IMR-90 (cell line): ENCODE measurements around the gene ATP6V1F. TPM values are rescaled to one million over a fixed set of nuclear protein-coding genes. Genes with fewer than 3 reads are reported as not detected.

Source experiments
- ATAC-seq: fragments of 200-7000 bp; cut with Tn5 transposase; 2 replicates; pipeline ENCODE4 v1.9.1; 2020; ENCODE audit warnings: low read depth, mild to moderate bottlenecking, moderate library complexity
- BruUV-seq: library from RNA; stranded (reverse); fragments of 400-500 nt; replicated peaks from 2 replicates; lab custom pipeline; 2021; lab: Mats Ljungman, UMichigan
- CTCF ChIA-PET: fragments of 300-600 bp; formaldehyde crosslinking; extraction: SDS; loops from one replicate; lab custom pipeline; 2021; ENCODE audit warnings: antibody characterized with exemption; lab: Yijun Ruan, JAX
- POLR2A ChIA-PET: fragments of 300-600 bp; sonication (Branson Sonifier 250); formaldehyde crosslinking; loops from one replicate; lab custom pipeline; 2022; ENCODE audit warnings: antibody characterized with exemption; ENCODE audit not compliant: unreplicated experiment; lab: Charles Lee
- DNase-seq: peaks from one replicate; pipeline ENCODE4 v3.0.0; 2013
- H2AFZ ChIP-seq: replicated peaks from 2 replicates; pipeline ENCODE3; 2013; ENCODE audit warnings: low read length, mild to moderate bottlenecking; ENCODE audit not compliant: poor library complexity
- H2AK5ac ChIP-seq: 2 replicates; pipeline ENCODE4 v1.6.1; 2013; ENCODE audit warnings: low read depth, low read length, inconsistent platforms
- H2AK9ac ChIP-seq: replicated peaks from 2 replicates; pipeline ENCODE3; 2013; ENCODE audit warnings: mild to moderate bottlenecking, low read depth, low read length, moderate library complexity; ENCODE audit not compliant: poor library complexity
- H2BK120ac ChIP-seq: 2 replicates; pipeline ENCODE4 v1.6.1; 2013; ENCODE audit warnings: low read depth, low read length, inconsistent platforms
- H2BK15ac ChIP-seq: 3 replicates; pipeline ENCODE4 v1.6.1; 2013; ENCODE audit warnings: low read depth, low read length, inconsistent platforms
- H2BK20ac ChIP-seq: 2 replicates; pipeline ENCODE4 v1.6.1; 2013; ENCODE audit warnings: low read depth, mild to moderate bottlenecking, inconsistent platforms, low read length, moderate library complexity
- H2BK5ac ChIP-seq: 2 replicates; pipeline ENCODE4 v1.6.1; 2013; ENCODE audit warnings: mild to moderate bottlenecking, low read depth, low read length, inconsistent platforms; ENCODE audit not compliant: poor library complexity, severe bottlenecking
- H3K14ac ChIP-seq: replicated peaks from 2 replicates; pipeline ENCODE4 v1.6.1; 2013; ENCODE audit warnings: low read depth, low read length, inconsistent platforms
- H3K18ac ChIP-seq: 2 replicates; pipeline ENCODE4 v1.6.1; 2013; ENCODE audit warnings: low read depth, low read length, control low read depth
- H3K23ac ChIP-seq: 2 replicates; pipeline ENCODE4 v1.6.1; 2013; ENCODE audit warnings: low read depth, low read length, inconsistent platforms
- H3K27ac ChIP-seq: 2 replicates; pipeline ENCODE4 v1.5.1; 2013; ENCODE audit warnings: mild to moderate bottlenecking, control low read depth, low read length; ENCODE audit not compliant: insufficient read depth
- H3K27me3 ChIP-seq: 2 replicates; pipeline ENCODE4 v1.6.1; 2013; ENCODE audit warnings: low read length; ENCODE audit not compliant: control insufficient read depth, insufficient read depth
- H3K36me3 ChIP-seq: 2 replicates; pipeline ENCODE4 v1.6.1; 2013; ENCODE audit warnings: low read length, mixed read lengths; ENCODE audit not compliant: control insufficient read depth, insufficient read depth
- H3K4ac ChIP-seq: 2 replicates; pipeline ENCODE4 v1.6.1; 2013; ENCODE audit warnings: low read depth, low read length, inconsistent platforms
- H3K4me1 ChIP-seq: 2 replicates; pipeline ENCODE4 v1.6.1; 2013; ENCODE audit warnings: low read length, mixed read lengths; ENCODE audit not compliant: control insufficient read depth, insufficient read depth
- H3K4me2 ChIP-seq: 2 replicates; pipeline ENCODE4 v1.6.1; 2013; ENCODE audit warnings: low read depth, mild to moderate bottlenecking, control low read depth, low read length, moderate library complexity
- H3K4me3 ChIP-seq: 2 replicates; pipeline ENCODE4 v1.5.1; 2013; ENCODE audit warnings: low read depth, mild to moderate bottlenecking, control low read depth, low read length, moderate library complexity; ENCODE audit not compliant: insufficient read depth
- H3K56ac ChIP-seq: 2 replicates; pipeline ENCODE4 v1.6.1; 2013; ENCODE audit warnings: low read length, inconsistent platforms; ENCODE audit not compliant: insufficient read depth; ENCODE audit errors: extremely low read depth
- H3K79me1 ChIP-seq, 2 experiments: 2 replicates each; pipeline ENCODE4 v1.6.1; 2013; ENCODE audit warnings: low read length in 2 of 2, inconsistent platforms in 1 of 2, low read depth in 1 of 2
- H3K9ac ChIP-seq: 2 replicates; pipeline ENCODE4 v1.6.1; 2013; ENCODE audit warnings: low read depth, low read length, control low read depth
- H3K9me1 ChIP-seq: 2 replicates; pipeline ENCODE4 v1.6.1; 2013; ENCODE audit warnings: low read length, inconsistent platforms; ENCODE audit not compliant: insufficient read depth
- H3K9me3 ChIP-seq: 2 replicates; pipeline ENCODE4 v1.6.1; 2013; ENCODE audit warnings: low read length; ENCODE audit not compliant: control insufficient read depth, insufficient read depth
- H4K20me1 ChIP-seq: 2 replicates; pipeline ENCODE4 v1.6.1; 2013; ENCODE audit warnings: low read length, inconsistent platforms; ENCODE audit not compliant: insufficient read depth
- H4K5ac ChIP-seq: 2 replicates; pipeline ENCODE4 v1.6.1; 2013; ENCODE audit warnings: mild to moderate bottlenecking, low read depth, low read length, control low read depth
- H4K8ac ChIP-seq, 2 experiments: 2 replicates each; pipeline ENCODE4 v1.6.1; 2013; ENCODE audit warnings: low read depth in 2 of 2, low read length in 2 of 2, control low read depth in 1 of 2, inconsistent platforms in 1 of 2
- H4K91ac ChIP-seq: 2 replicates; pipeline ENCODE4 v1.6.1; 2013; ENCODE audit warnings: low read depth, low read length, inconsistent platforms; ENCODE audit not compliant: insufficient read depth
- CEBPB ChIP-seq: IDR thresholded peaks from 2 replicates; pipeline ENCODE4 v1.6.1; 2012; ENCODE audit warnings: low read depth, low read length, improper control_type of control experiment
- CHD1 ChIP-seq: IDR thresholded peaks from 2 replicates; pipeline ENCODE4 v1.6.1; 2012; ENCODE audit warnings: low read depth, low read length, improper control_type of control experiment
- FOS ChIP-seq: fragments of 150-350 bp; IDR thresholded peaks from 2 replicates; pipeline ENCODE4 v1.6.1; 2016; ENCODE audit warnings: low read depth, low read length
- MAFK ChIP-seq: IDR thresholded peaks from 2 replicates; pipeline ENCODE4 v1.6.1; 2012; ENCODE audit warnings: low read depth, low read length, improper control_type of control experiment
- MAZ ChIP-seq: IDR thresholded peaks from 2 replicates; pipeline ENCODE4 v1.6.1; 2012; ENCODE audit warnings: low read depth, mild to moderate bottlenecking, low read length, improper control_type of control experiment, moderate library complexity, borderline replicate concordance
- POLR2A ChIP-seq: IDR thresholded peaks from 2 replicates; pipeline ENCODE4 v1.6.1; 2012; ENCODE audit warnings: mild to moderate bottlenecking, low read depth, low read length
- RAD21 ChIP-seq: IDR thresholded peaks from 2 replicates; pipeline ENCODE4 v1.6.1; 2012; ENCODE audit warnings: low read length, improper control_type of control experiment
- RCOR1 ChIP-seq: IDR thresholded peaks from 2 replicates; pipeline ENCODE4 v1.6.1; 2012; ENCODE audit warnings: mild to moderate bottlenecking, low read length, improper control_type of control experiment; ENCODE audit not compliant: insufficient replicate concordance
- WGBS, 2 experiments: methylation state at CpG; one replicate each; pipeline versions ENCODE4 v1.1.5 to v1.1.7; 2013; ENCODE audit warnings: missing lambda C conversion rate in 2 of 2; ENCODE audit not compliant: insufficient read length in 1 of 2; ENCODE audit errors: extremely low coverage in 2 of 2; 5-methylcytosine and 5-hydroxymethylcytosine counted together
- dilution Hi-C: fragments of 300-500 bp; cut with HindIII; formaldehyde crosslinking; loops from one replicate; pipeline ENCODE4 v1.14.3; 2018; ENCODE audit warnings: low sequenced_read_pairs; ENCODE audit not compliant: unreplicated experiment
- in situ Hi-C: fragments of 300-500 bp; cut with MboI; formaldehyde crosslinking; loops from 3 replicates; pipeline ENCODE4 v1.14.3; 2019; ENCODE audit warnings: low sequenced_read_pairs, inconsistent platforms, mixed read lengths
- intact Hi-C: fragments of 100-400 bp; cut with micrococcal nuclease; formaldehyde crosslinking; loops from 2 replicates; pipeline ENCODE4 v1.10.0; 2022
- polyA plus RNA-seq, 3 experiments: library from polyadenylated mRNA; depleted of rRNA; stranded (reverse); fragments of >200 nt; gene quantifications; 2 replicates each; pipeline ENCODE4 v1.2.3, GENCODE V29; 2012; ENCODE audit warnings: low replicate concordance in 1 of 3
- total RNA-seq: library from RNA; depleted of rRNA; stranded (reverse); fragments of >200 nt; gene quantifications from 2 replicates; pipeline ENCODE4 v1.2.3, GENCODE V29; 2012
- TF ChIP-seq, protein P1 (sequence below): conservative IDR thresholded peaks from 2 replicates; pipeline ENCODE4 v1.5.1; 2012; ENCODE audit warnings: mild to moderate bottlenecking, low read depth, low read length, improper control_type of control experiment

Gene ATP6V1F
- total and polyA plus RNA-seq, 2 of the 4 experiments (the other 2 are of a cell fraction), result 104 to 321 TPM

GRCh38 chr7:128846781-128847444, 15.7 kb upstream of the ATP6V1F start:
- H3K18ac ChIP-seq, result no peak overlapping the region
- no TSS peak for BruUV-seq
- intact Hi-C loops (no loop called here), in situ Hi-C loops (no loop called here), dilution Hi-C loops (no loop called here)
- peaks cover 40 to 76% of the 10 kb centered on the region in 2 experiments for H3K79me1 ChIP-seq
- no peak overlapping the region for H4K91ac ChIP-seq
- H4K5ac ChIP-seq, result no peak overlapping the region
- TF ChIP-seq MAZ, result no peak
- no peak for TF ChIP-seq FOS
- no peak for TF ChIP-seq RAD21
- TF ChIP-seq MAFK, result no peak
- no peak for TF ChIP-seq CHD1
- no peak for TF ChIP-seq POLR2A
- TF ChIP-seq RCOR1, result no peak
- no peak for TF ChIP-seq CEBPB
- TF ChIP-seq, protein P1, sequence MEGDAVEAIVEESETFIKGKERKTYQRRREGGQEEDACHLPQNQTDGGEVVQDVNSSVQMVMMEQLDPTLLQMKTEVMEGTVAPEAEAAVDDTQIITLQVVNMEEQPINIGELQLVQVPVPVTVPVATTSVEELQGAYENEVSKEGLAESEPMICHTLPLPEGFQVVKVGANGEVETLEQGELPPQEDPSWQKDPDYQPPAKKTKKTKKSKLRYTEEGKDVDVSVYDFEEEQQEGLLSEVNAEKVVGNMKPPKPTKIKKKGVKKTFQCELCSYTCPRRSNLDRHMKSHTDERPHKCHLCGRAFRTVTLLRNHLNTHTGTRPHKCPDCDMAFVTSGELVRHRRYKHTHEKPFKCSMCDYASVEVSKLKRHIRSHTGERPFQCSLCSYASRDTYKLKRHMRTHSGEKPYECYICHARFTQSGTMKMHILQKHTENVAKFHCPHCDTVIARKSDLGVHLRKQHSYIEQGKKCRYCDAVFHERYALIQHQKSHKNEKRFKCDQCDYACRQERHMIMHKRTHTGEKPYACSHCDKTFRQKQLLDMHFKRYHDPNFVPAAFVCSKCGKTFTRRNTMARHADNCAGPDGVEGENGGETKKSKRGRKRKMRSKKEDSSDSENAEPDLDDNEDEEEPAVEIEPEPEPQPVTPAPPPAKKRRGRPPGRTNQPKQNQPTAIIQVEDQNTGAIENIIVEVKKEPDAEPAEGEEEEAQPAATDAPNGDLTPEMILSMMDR, result no peak
- no CpG with 5 or more reads among the region's 14 CpGs for WGBS, 2 experiments
- no peak overlapping the region for H2AFZ ChIP-seq
- ChIA-PET POLR2A (no interaction called here), CTCF (no interaction called here)
- no peak overlapping the region for H4K8ac ChIP-seq
- no peak overlapping the region for H2AK5ac ChIP-seq
- ATAC-seq (no peak), DNase-seq (no peak)
- no peaks in the 10 kb centered on the region for H3K27me3 ChIP-seq
- H3K23ac ChIP-seq, result no peak overlapping the region
- no peak overlapping the region for H3K4me2 ChIP-seq
- H2BK5ac ChIP-seq, result no peak overlapping the region
- no peak overlapping the region for H2BK15ac ChIP-seq
- no peaks in the 10 kb centered on the region for H3K9me1 ChIP-seq
- no peak overlapping the region for H3K4me3 ChIP-seq
- H2BK20ac ChIP-seq, result no peak overlapping the region
- H4K20me1 ChIP-seq, result peaks cover 67% of the 10 kb centered on the region
- H3K9ac ChIP-seq, result no peak overlapping the region
- no peak overlapping the region for H2AK9ac ChIP-seq
- H2BK120ac ChIP-seq, result no peak overlapping the region
- no peak overlapping the region for H3K56ac ChIP-seq
- H3K14ac ChIP-seq, result no peak overlapping the region
- no peaks in the 10 kb centered on the region for H3K4me1 ChIP-seq
- H3K9me3 ChIP-seq, result no peaks in the 10 kb centered on the region
- peaks cover 95% of the 10 kb centered on the region for H3K36me3 ChIP-seq
- H3K4ac ChIP-seq, result no peak overlapping the region
- H3K27ac ChIP-seq, result no peak overlapping the region
